CD8-positive, alpha-beta memory T cell (primary cell): Measurements from ENCODE around the gene COL4A3. TPM values are rescaled to one million over a fixed set of nuclear protein-coding genes. Genes with fewer than 3 reads are reported as not detected.

Experiments used
- CTCF ChIA-PET: fragments of 350-600 bp; sonication (Branson Sonifier 250); formaldehyde crosslinking; loops from one replicate; lab custom pipeline; 2021; ENCODE audit warnings: antibody characterized with exemption; lab: Charles Lee
- POLR2A ChIA-PET: fragments of 350-600 bp; sonication (Branson Sonifier 250); formaldehyde crosslinking; loops from one replicate; lab custom pipeline; 2021; ENCODE audit warnings: antibody characterized with exemption; lab: Charles Lee
- DNase-seq, 5 donors: peaks; one replicate each; pipeline versions ENCODE4 v3.0.0 to v3.0.0-alpha.2; 2020 to 2022; ENCODE audit warnings: mixed read lengths in 1 of 5
- H3K27ac ChIP-seq: one replicate; pipeline ENCODE4 v1.7.0; 2013; ENCODE audit warnings: low read depth, mild to moderate bottlenecking, low read length, moderate library complexity
- H3K27me3 ChIP-seq: 2 replicates; pipeline ENCODE4 v1.7.0; 2013; ENCODE audit warnings: low read length, mild to moderate bottlenecking; ENCODE audit not compliant: insufficient read depth, poor library complexity, severe bottlenecking
- H3K36me3 ChIP-seq: 2 replicates; pipeline ENCODE4 v1.7.0; 2013; ENCODE audit warnings: mild to moderate bottlenecking, low read length, moderate library complexity; ENCODE audit not compliant: insufficient read depth
- H3K4me1 ChIP-seq: 2 replicates; pipeline ENCODE4 v1.7.0; 2013; ENCODE audit warnings: mild to moderate bottlenecking, low read length, moderate library complexity; ENCODE audit not compliant: insufficient read depth
- H3K4me3 ChIP-seq: 2 replicates; pipeline ENCODE4 v1.7.0; 2013; ENCODE audit warnings: mild to moderate bottlenecking, low read length
- H3K9me3 ChIP-seq: 2 replicates; pipeline ENCODE4 v1.7.0; 2013; ENCODE audit warnings: mild to moderate bottlenecking, low read length
- H3K27ac Mint-ChIP-seq, 8 donors: one replicate each; pipeline ENCODE4 v1.8.0; 2020 to 2021; ENCODE audit warnings: mixed read lengths in 8 of 8, mild to moderate bottlenecking in 6 of 8, inconsistent platforms in 3 of 8, moderate library complexity in 3 of 8
- H3K27me3 Mint-ChIP-seq, 2 donors: one replicate each; pipeline ENCODE4 v1.8.0; 2020 to 2021; ENCODE audit warnings: mixed read lengths in 2 of 2, mild to moderate bottlenecking in 1 of 2, moderate library complexity in 1 of 2
- H3K36me3 Mint-ChIP-seq, 3 donors: one replicate each; pipeline ENCODE4 v1.8.0; 2020 to 2021; ENCODE audit warnings: mixed read lengths in 3 of 3, inconsistent platforms in 1 of 3, mild to moderate bottlenecking in 1 of 3
- H3K4me1 Mint-ChIP-seq, 3 donors: one replicate each; pipeline ENCODE4 v1.8.0; 2020 to 2021; ENCODE audit warnings: mixed read lengths in 3 of 3, inconsistent platforms in 1 of 3, mild to moderate bottlenecking in 1 of 3
- H3K4me3 Mint-ChIP-seq, 7 donors: one replicate each; pipeline ENCODE4 v1.8.0; 2020 to 2021; ENCODE audit warnings: mixed read lengths in 7 of 7, mild to moderate bottlenecking in 6 of 7, moderate library complexity in 4 of 7, inconsistent platforms in 2 of 7
- H3K9me3 Mint-ChIP-seq, 5 donors: one replicate each; pipeline ENCODE4 v1.8.0; 2020 to 2022; ENCODE audit warnings: mixed read lengths in 5 of 5, mild to moderate bottlenecking in 3 of 5, moderate library complexity in 2 of 5, inconsistent platforms in 1 of 5
- polyA plus RNA-seq: library from polyadenylated mRNA; unstranded; fragments of 300-500 nt; fragmentation: Illumina TruSeq; gene quantifications from one replicate; pipeline ENCODE4 v1.2.3, GENCODE V29; 2021
- total RNA-seq, 2 experiments: library from RNA; stranded (reverse); gene quantifications; one replicate each; pipeline ENCODE4 v1.2.3, GENCODE V29; 2021

Gene COL4A3
- total and polyA plus RNA-seq, 3 experiments from 2014 or later: not detected

GRCh38 chr2:227183657-227184367 lies 19.4 kb downstream of the COL4A3 start:
- H3K36me3 Mint-ChIP-seq: no peaks in the 10 kb centered on the region

GRCh38 chr2:227185615-227186232 lies 21.3 kb downstream of the COL4A3 start:
- Mint-ChIP-seq H3K36me3 (no peaks in the 10 kb centered on the region), H3K4me1 (no peaks in the 10 kb centered on the region), H3K9me3 (no peaks in the 10 kb centered on the region), H3K27me3 (peaks cover 7 to 32% of the 10 kb centered on the region in 2 donors), H3K4me3 (no peak overlapping the region), H3K27ac (no peak overlapping the region)
- H3K9me3 ChIP-seq: no peaks in the 10 kb centered on the region
- POLR2A ChIA-PET: no interaction called here
- CTCF ChIA-PET: no interaction called here
- H3K4me1 ChIP-seq: no peaks in the 10 kb centered on the region
- H3K27me3 ChIP-seq: no peaks in the 10 kb centered on the region
- no peak for DNase-seq
- no peak overlapping the region for H3K4me3 ChIP-seq
- H3K27ac ChIP-seq: no peak overlapping the region
- no peaks in the 10 kb centered on the region for H3K36me3 ChIP-seq

More at GRCh38 chr2:227183657-227184367, 19.4 kb downstream of the COL4A3 start:
- no peak overlapping the region for H3K27ac Mint-ChIP-seq
- H3K4me1 Mint-ChIP-seq: no peaks in the 10 kb centered on the region
- no peak for DNase-seq
- H3K27me3 ChIP-seq: no peaks in the 10 kb centered on the region
- no peaks in the 10 kb centered on the region for H3K36me3 ChIP-seq
- H3K9me3 Mint-ChIP-seq: no peaks in the 10 kb centered on the region
- H3K27me3 Mint-ChIP-seq: peaks cover 4 to 22% of the 10 kb centered on the region in 2 donors
- H3K4me3 Mint-ChIP-seq: no peak overlapping the region
- H3K27ac ChIP-seq: no peak overlapping the region
- CTCF ChIA-PET: no interaction called here
- no peak overlapping the region for H3K4me3 ChIP-seq
- no peaks in the 10 kb centered on the region for H3K9me3 ChIP-seq
- POLR2A ChIA-PET: no interaction called here
- no peaks in the 10 kb centered on the region for H3K4me1 ChIP-seq

GRCh38 chr2:227186751-227187150 lies 22.3 kb downstream of the COL4A3 start:
- H3K27ac ChIP-seq: no peak overlapping the region
- H3K27me3 ChIP-seq: no peaks in the 10 kb centered on the region
- peaks cover 9 to 32% of the 10 kb centered on the region in 2 donors for H3K27me3 Mint-ChIP-seq
- H3K36me3 ChIP-seq: no peaks in the 10 kb centered on the region
- H3K9me3 ChIP-seq: no peaks in the 10 kb centered on the region
- no peaks in the 10 kb centered on the region for H3K4me1 ChIP-seq
- H3K36me3 Mint-ChIP-seq: no peaks in the 10 kb centered on the region
- H3K4me3 Mint-ChIP-seq: no peak overlapping the region
- H3K4me1 Mint-ChIP-seq: no peaks in the 10 kb centered on the region
- ChIA-PET POLR2A (no interaction called here), CTCF (no interaction called here)
- DNase-seq: no peak
- H3K4me3 ChIP-seq: no peak overlapping the region
- H3K27ac Mint-ChIP-seq: no peak overlapping the region
- no peaks in the 10 kb centered on the region for H3K9me3 Mint-ChIP-seq

- Histone ChIP-seq H3K4me1 (no peaks in the 10 kb centered on the region), H3K9me3 (no peaks in the 10 kb centered on the region), H3K27me3 (no peaks in the 10 kb centered on the region), H3K4me3 (no peak overlapping the region), H3K36me3 (no peaks in the 10 kb centered on the region), H3K27ac (no peak overlapping the region)
- no peak overlapping the region for H3K27ac Mint-ChIP-seq
- no peaks in the 10 kb centered on the region for H3K4me1 Mint-ChIP-seq
- no peak for DNase-seq
- no peaks in the 10 kb centered on the region for H3K36me3 Mint-ChIP-seq
- POLR2A ChIA-PET: no interaction called here
- peaks cover 9 to 38% of the 10 kb centered on the region in 2 donors for H3K27me3 Mint-ChIP-seq
- CTCF ChIA-PET: no interaction called here
- H3K4me3 Mint-ChIP-seq: no peak overlapping the region
- peaks cover 0 to under 1% (median 0%) of the 10 kb centered on the region in 5 donors for H3K9me3 Mint-ChIP-seq
Observed at GRCh38 chr2:227188292-227188691, 23.9 kb downstream of the COL4A3 start.

- no peaks in the 10 kb centered on the region for H3K27me3 ChIP-seq
- ChIA-PET POLR2A (no interaction called here), CTCF (no interaction called here)
- H3K9me3 ChIP-seq: no peaks in the 10 kb centered on the region
- Mint-ChIP-seq H3K4me3 (no peak overlapping the region), H3K36me3 (no peaks in the 10 kb centered on the region), H3K27me3 (peaks cover 8 to 31% of the 10 kb centered on the region in 2 donors), H3K4me1 (no peaks in the 10 kb centered on the region), H3K9me3 (peaks cover 0 to 2% (median 0%) of the 10 kb centered on the region in 5 donors), H3K27ac (no peak overlapping the region)
- no peak for DNase-seq
- H3K4me3 ChIP-seq: no peak overlapping the region
- no peaks in the 10 kb centered on the region for H3K36me3 ChIP-seq
- H3K27ac ChIP-seq: no peak overlapping the region
- H3K4me1 ChIP-seq: no peaks in the 10 kb centered on the region
Observed at GRCh38 chr2:227191367-227191766, 26.9 kb downstream of the COL4A3 start.

GRCh38 chr2:227192491-227192890 lies 28.1 kb downstream of the COL4A3 start:
- Mint-ChIP-seq H3K36me3 (no peaks in the 10 kb centered on the region), H3K27ac (no peak overlapping the region), H3K27me3 (peaks cover 8 to 28% of the 10 kb centered on the region in 2 donors), H3K4me3 (no peak overlapping the region), H3K4me1 (no peaks in the 10 kb centered on the region), H3K9me3 (peaks cover 0 to 2% (median 0%) of the 10 kb centered on the region in 5 donors)
- no peak for DNase-seq
- Histone ChIP-seq H3K4me3 (no peak overlapping the region), H3K9me3 (no peaks in the 10 kb centered on the region), H3K27ac (no peak overlapping the region), H3K27me3 (no peaks in the 10 kb centered on the region), H3K4me1 (no peaks in the 10 kb centered on the region), H3K36me3 (no peaks in the 10 kb centered on the region)
- ChIA-PET POLR2A (no interaction called here), CTCF (no interaction called here)

- ChIA-PET CTCF (no interaction called here), POLR2A (no interaction called here)
- no peaks in the 10 kb centered on the region for H3K4me1 ChIP-seq
- H3K27ac Mint-ChIP-seq: no peak overlapping the region
- no peaks in the 10 kb centered on the region for H3K9me3 ChIP-seq
- no peak for DNase-seq
- H3K27ac ChIP-seq: no peak overlapping the region
- H3K27me3 Mint-ChIP-seq: peaks cover 4 to 24% of the 10 kb centered on the region in 2 donors
- no peaks in the 10 kb centered on the region for H3K36me3 ChIP-seq
- H3K9me3 Mint-ChIP-seq: peaks cover 0 to 2% (median 0%) of the 10 kb centered on the region in 5 donors
- no peak overlapping the region for H3K4me3 Mint-ChIP-seq
- H3K4me1 Mint-ChIP-seq: no peaks in the 10 kb centered on the region
- no peaks in the 10 kb centered on the region for H3K36me3 Mint-ChIP-seq
- no peak overlapping the region for H3K4me3 ChIP-seq
- no peaks in the 10 kb centered on the region for H3K27me3 ChIP-seq
Observed at GRCh38 chr2:227194219-227194618, 29.8 kb downstream of the COL4A3 start.

- Histone ChIP-seq H3K4me1 (no peaks in the 10 kb centered on the region), H3K36me3 (no peaks in the 10 kb centered on the region), H3K9me3 (no peaks in the 10 kb centered on the region), H3K27ac (no peak overlapping the region), H3K4me3 (no peak overlapping the region), H3K27me3 (no peaks in the 10 kb centered on the region)
- DNase-seq: no peak
- ChIA-PET CTCF (no interaction called here), POLR2A (no interaction called here)
- H3K27me3 Mint-ChIP-seq: peaks cover 0 to 5% of the 10 kb centered on the region in 2 donors
- H3K27ac Mint-ChIP-seq: no peak overlapping the region
- H3K9me3 Mint-ChIP-seq: no peaks in the 10 kb centered on the region
- no peaks in the 10 kb centered on the region for H3K4me1 Mint-ChIP-seq
- H3K4me3 Mint-ChIP-seq: no peak overlapping the region
- H3K36me3 Mint-ChIP-seq: no peaks in the 10 kb centered on the region
Observed at GRCh38 chr2:227198866-227199265, 34.4 kb downstream of the COL4A3 start.
